ENCODE results near the gene SNX2.
"Not testable (repeated sequence)": the region's sequence is repeated elsewhere in the genome, so short reads cannot be mapped to it uniquely, and the experiment has no call there.

Gene SNX2, protein sequence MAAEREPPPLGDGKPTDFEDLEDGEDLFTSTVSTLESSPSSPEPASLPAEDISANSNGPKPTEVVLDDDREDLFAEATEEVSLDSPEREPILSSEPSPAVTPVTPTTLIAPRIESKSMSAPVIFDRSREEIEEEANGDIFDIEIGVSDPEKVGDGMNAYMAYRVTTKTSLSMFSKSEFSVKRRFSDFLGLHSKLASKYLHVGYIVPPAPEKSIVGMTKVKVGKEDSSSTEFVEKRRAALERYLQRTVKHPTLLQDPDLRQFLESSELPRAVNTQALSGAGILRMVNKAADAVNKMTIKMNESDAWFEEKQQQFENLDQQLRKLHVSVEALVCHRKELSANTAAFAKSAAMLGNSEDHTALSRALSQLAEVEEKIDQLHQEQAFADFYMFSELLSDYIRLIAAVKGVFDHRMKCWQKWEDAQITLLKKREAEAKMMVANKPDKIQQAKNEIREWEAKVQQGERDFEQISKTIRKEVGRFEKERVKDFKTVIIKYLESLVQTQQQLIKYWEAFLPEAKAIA

DNA sequence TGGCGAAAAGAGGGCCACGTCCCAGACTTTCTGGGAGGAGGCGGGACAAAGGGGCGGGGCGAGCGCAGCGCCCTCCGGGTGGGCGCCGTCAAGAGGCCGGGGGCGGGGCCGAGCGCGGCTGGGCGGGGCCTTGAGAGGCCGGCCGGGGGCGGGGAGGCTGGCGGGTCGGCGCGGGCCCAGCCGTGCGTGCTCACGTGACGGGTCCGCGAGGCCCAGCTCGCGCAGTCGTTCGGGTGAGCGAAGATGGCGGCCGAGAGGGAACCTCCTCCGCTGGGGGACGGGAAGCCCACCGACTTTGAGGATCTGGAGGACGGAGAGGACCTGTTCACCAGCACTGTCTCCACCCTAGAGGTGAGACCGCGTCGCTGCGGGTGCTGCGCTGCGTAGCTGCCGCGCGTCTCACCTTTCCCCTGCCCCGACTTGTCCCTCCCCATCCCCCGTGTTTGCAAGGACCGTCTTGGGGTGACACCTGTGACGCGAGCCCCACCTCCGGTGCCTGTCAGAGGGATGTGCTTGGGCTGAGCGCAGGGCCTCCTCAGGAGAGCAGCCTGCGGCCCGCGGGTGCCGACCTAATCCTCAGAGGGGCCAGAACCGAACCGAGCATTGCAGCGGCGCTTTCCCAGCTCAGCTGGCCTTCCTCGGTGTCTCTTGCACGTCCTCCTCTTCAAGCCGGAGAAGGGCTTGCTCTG lies at the start of gene SNX2:
Gene SNX2 (plus strand): TSS at position 220 of the 689 bp plus-strand sequence. CDS start 24 bp downstream, at position 244.
- DNase-seq (ENCODE audit: low read depth in 1 of 2, low spot score in 1 of 2): peak; percentile 80 to 83

DNA sequence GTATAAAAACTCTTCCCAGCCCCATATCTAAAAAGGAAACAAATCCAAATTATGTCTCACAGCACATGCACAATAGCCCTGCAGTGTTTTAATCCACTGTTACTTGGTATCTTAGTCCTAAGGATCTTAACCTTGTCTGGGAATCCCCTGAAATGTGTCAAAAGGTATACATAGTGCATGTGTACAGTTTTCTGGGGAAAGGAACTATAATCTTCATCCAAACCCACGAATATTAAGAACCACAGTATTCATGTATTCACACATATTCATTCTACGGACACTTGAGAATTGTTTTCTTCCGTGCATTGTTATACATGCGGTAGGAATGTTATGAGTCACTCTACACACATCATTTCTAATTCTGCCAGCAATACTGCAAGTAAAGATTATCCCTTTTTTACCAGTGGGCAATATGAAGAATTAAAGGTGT lies 47.8 kb upstream of the SNX2 start:
- DNase-seq (ENCODE audit: low read depth in 1 of 2, low spot score in 1 of 2): no peak

DNA sequence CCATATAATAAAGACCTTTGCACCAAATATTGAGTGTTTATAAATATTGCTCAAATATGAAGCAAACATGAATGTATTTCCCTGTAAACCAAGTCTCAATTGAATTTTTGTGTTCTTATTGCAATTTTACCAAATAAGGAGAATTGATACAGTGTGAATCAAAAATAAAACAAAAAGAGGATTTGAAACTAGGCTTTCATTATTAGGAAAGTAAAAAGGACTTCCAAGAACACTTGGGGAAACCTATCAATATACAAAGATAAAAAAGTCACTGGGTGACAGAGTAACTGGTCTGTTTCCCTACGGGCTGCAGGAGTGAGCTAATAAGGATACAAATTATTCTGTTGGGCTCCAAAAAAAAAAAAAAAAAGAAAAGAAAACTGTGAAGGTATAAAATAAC lies 44.8 kb upstream of the SNX2 start:
- no peak for DNase-seq (ENCODE audit: low read depth in 1 of 2, low spot score in 1 of 2)

DNA sequence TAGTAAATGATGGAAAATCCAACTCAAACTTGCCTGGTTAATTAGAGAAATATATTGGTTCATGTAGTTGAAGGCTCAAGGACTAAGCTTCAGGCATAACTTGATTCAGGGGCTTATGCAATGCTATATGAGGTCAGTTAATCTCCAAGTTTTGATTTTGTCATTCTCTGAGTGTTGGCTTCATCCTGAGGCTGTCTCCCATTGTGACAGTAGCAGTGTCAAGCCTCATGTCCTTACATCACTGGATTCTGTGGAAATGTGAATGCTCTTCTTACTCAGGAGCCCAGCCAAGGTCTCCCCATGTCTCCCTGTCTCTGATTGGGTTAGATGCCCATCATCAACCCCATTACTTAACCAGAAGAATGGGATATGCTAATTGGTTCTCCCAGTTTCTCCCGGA lies 44.4 kb upstream of the SNX2 start:
- DNase-seq (ENCODE audit: low read depth in 1 of 2, low spot score in 1 of 2): no peak

DNA sequence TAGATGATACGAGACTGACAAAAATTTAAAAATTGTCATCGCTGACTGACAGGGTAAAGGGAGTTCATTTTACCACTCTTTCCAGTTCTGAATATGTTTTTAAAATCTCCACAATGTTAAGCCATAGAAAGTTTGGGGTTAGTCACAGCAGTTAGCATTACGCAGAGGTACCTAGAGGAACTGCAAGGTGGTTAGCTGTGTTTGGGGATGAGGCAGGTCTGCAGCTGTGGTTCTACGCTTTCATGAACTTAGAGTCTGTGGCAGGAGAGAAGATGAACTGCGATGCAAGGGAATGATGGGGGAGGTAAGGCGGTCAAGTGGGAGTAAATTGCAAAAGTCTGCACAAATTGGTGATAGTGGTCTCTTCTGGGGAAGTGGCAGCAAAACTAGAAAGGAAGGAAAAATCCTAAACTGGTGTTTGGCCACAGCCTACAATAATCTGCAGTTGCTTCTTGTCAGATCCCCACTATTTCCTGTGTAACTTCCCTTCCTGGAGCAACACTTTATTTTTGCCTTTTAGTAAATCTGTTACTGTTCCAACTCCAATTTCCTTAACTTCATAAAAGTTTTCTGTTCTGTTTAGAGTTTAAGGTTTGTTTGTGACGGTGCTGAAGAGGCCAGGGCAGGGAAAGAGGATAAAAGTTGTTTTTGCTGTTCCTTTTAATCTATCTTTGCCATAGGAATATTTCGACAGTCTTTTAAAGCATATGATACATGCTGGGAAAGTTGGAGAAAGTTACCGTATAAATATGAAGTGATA lies 38.6 kb upstream of the SNX2 start:
- no peak for DNase-seq (ENCODE audit: low read depth in 1 of 2, low spot score in 1 of 2)

DNA sequence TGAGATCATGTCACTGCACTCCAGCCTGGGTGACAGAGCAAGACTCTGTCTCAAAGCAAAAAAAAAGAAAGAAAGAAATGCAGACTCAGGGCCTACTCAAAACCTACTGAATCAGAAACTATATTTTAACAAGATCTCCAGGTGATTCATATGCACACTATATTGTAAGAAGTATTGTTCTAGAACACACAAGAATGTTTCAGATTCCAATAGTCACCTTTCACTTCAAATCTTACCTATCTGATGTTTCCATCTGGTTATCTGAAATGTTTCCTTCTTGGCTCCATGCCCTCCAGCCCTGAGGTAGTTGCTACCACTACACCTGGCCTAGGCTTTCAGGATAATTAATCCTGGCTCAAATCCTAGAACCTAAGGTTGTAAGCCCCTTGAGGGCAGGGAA lies 36.8 kb upstream of the SNX2 start:
- DNase-seq (ENCODE audit: low read depth in 1 of 2, low spot score in 1 of 2): no peak

DNA sequence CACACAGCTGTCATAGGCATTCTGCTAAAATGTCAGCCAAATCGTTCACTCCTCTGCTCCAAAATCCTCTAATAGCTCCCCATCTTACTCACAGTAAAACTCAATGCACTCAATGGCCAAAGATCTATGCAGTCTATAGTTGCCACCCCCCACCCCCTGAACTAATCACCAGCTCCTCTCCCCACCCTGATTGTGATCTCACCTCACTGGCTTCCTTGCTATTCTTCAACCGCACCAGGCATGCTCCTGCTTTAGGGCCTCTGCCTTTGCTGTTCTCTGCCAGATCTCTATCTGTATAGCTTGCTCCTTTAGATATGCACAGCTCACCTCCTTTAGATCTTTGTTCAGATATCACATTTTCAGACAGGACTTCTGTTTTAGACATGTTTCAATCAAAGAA lies 33.2 kb upstream of the SNX2 start:
- no peak for DNase-seq (ENCODE audit: low read depth in 1 of 2, low spot score in 1 of 2)

DNA sequence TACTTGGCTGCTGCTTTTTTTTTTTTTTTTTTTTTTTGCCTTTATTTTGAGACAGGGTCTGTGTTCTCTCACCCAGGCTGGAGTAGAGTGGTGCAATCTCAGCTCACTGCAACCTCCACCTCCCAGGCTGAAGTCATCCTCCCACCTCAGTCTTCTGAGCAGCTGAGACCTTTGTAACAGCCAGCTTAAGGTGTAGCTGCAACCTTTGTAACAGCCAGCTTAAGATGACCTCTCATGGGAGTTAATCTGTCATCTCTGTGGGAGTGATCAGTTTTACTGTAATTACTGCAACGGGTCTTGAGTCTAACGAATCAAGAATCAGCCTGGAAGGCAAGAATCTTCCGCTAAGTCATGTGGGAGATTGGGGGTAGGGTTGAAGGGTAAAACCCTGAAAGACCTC lies 31.6 kb upstream of the SNX2 start:
- no peak for DNase-seq (ENCODE audit: low read depth in 1 of 2, low spot score in 1 of 2)

- DNase-seq (ENCODE audit: low read depth in 1 of 2, low spot score in 1 of 2): no peak
Observed at GRCh38 chr5:122745597-122745996, 29.3 kb upstream of the SNX2 start.

- DNase-seq (ENCODE audit: low read depth in 1 of 2, low spot score in 1 of 2): no peak
Observed at GRCh38 chr5:122749886-122750285, 25.0 kb upstream of the SNX2 start.

DNA sequence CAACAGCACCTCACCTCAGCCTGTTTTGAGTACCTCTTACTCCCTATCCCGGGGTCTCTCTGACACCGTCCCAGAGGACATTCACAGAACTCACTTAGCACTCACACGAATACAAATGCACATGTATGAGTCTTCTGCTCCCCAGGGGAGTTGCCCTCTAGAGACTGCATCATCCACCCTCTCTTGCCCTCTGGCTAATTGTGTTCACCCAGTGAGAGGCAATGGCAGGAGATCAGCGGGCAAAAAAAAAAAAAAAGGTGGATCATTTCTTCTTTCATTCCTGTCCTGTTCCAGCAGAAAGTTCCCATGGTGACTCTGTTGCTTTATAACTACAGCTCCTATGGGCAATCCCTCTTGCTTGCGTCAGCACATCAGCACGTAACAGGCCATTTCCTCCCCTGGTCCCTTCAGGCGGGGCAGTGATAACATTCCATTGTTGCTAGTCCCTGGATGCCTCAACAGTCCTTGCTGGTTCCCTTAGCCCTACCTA lies 23.5 kb upstream of the SNX2 start:
- no peak for DNase-seq (ENCODE audit: low read depth in 1 of 2, low spot score in 1 of 2)

DNA sequence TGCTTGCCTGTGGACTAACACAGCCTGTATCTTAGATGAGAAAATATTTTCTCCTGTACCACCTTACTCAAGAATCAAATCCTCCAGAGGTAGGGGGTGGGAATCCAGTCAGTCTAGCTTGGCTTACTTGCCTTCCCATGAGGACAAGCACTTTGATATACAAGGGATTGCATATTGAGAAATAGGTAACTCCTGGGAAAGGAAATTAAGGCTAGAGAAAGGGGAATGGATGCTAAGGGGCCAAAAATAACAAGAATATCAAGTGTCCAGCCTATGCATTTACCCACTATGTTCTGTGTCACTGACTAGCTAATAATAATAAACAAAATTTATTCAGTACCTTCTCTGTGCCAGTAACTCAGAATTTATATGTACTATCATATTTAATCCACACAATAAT lies 21.4 kb upstream of the SNX2 start:
- no peak for DNase-seq (ENCODE audit: low read depth in 1 of 2, low spot score in 1 of 2)

DNA sequence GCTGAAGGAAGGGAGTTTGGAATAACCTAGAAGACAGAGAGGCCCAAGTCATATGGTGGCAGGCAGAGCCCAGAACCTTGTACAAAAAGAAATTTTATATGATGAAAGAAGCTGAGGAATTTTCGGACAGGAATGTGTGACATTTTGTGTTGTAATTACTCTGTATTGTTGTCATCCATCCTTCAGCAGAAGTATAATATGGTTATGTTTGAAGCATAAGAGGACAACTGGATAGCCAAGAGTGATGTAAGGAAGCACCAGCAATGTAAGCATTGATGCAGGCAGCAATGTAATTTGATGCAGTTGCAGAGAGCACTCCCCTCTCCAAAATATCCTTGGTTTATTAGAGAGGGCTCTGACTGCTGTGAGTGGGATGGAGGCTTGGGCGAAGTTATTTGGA lies 19.1 kb upstream of the SNX2 start:
- DNase-seq (ENCODE audit: low read depth in 1 of 2, low spot score in 1 of 2): no peak

DNA sequence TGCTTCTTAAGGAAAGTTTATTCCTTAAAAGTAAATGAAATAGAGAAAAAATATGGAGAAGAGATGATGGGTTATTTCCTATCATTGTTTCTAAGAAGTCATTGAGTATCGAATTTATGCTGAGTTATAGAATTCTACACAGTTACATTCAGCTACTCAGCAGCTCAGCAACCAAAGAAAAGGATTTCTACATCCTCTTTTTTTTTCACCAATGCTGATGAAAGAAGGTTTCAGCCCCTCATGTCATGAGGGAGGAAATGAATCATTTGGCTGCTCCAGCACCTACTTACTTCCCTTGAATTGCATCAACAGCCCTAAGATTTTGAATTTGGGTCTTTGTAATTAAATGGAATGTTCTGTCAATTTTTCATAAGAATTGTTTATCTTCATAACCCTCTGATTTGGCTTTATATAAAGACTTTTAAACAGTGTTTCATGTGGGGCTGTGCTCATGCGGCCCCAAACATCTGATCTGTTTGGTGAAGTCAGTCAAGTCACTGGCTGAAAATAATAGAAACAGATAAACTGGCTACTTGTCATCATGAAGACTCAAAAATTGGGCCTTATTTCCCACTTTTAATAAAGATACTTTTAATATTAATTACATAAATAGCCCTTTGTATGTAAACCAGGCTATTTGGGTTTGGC lies 18.5 kb upstream of the SNX2 start:
- DNase-seq (ENCODE audit: low read depth in 1 of 2, low spot score in 1 of 2): no peak

DNA sequence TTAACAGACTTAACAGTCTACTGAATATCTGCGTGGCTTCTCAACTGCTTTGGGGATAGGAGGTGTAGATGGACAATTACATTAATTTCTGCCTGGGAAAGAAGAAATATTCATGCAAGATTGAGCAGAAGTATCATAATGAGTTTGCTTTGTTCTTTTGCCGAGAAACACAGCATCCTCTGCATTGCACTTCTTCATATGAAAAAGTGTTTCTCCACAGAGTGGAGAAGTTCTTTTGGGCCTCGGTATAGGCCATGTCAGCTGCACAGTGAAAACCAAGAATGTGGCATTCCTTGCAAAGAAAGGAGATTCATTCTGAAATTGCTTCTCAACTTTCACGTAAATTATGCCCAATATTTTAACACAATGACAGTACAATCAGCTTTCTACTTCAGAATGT lies 17.6 kb upstream of the SNX2 start:
- DNase-seq (ENCODE audit: low read depth in 1 of 2, low spot score in 1 of 2): no peak

DNA sequence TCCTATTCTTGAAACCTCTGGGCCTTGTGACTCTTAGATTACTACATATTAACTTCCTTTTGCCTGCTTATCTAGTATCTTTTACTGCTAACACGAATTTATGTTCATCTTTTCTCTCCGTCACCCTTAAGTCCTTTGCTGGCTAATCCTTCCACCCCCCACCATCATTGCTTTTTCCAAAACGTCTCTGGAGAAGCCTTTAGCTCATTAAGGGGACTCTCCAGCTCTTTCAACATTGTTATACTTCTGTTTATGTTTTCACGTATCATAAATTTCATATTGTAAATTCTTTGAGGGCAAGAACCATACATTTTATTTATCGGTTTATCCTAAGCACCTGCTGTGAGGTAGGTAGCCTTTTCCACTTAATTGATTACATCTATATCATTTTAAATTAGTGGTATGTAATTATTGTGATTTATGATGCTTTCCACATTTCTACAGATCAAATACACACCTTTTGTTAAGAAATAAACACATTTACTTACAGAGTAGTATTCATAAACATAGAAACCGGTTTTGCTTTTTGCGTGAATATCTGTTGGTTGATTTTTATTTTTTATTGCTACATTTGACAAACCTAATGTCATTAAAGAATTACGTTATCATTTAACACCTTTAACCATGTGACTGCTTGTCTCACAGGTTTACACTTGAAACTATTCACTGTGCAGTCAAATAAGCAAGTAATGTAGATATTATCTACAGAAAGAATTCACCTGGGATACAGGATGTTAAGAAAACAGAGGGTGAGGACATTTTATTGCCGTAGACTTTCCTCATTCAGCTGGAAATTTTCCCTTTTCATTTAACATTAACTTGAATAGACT lies 15.4 kb upstream of the SNX2 start:
- DNase-seq (ENCODE audit: low read depth in 1 of 2, low spot score in 1 of 2): no peak

DNA sequence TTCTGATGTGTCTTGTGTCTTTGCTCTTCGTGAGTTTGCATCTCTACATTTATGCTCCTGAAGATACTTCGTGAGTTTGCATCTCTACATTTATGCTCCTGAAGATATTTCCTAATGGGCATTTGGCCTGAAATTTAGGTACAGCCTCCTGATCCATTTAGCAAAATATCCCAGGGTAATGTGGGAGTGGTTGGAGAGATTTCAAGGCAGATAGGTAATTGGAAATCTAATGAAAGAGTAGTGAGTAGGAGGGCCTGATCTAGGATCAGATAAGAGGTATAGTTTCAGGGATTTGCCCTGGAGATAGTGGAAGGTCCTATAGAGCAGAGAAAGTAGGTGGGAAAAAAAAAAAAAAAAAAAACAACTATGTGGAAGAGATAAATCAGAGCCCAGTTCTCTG lies 14.6 kb upstream of the SNX2 start:
- DNase-seq (ENCODE audit: low read depth in 1 of 2, low spot score in 1 of 2): no peak

GRCh38 chr5:122761115-122761514 lies 13.8 kb upstream of the SNX2 start:
- DNase-seq (ENCODE audit: low read depth in 1 of 2, low spot score in 1 of 2): no peak

GRCh38 chr5:122761896-122762295 lies 13.0 kb upstream of the SNX2 start:
- DNase-seq (ENCODE audit: low read depth in 1 of 2, low spot score in 1 of 2): not testable (repeated sequence)

DNA sequence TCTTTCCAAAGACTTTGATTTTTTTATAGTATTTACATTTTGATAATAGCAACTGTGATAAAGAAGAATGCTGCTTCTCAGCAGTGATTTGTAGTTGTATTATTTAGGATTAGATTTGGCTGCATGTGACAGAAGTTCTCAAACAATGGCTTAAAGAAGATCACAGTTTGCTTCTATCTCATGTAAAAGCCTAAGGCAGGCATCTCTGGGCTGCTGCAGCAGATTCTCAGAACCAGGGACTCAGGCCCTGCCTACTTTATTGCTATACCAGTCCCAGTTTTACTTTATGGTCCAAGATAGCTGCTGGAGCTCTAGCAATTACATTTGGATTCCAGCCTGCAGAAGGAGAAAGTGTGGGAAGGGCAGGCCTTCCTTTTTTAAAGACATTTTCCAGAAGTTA lies 8.8 kb upstream of the SNX2 start:
- DNase-seq (ENCODE audit: low read depth in 1 of 2, low spot score in 1 of 2): no peak
